Activated naive CD8-positive, alpha-beta T cell (primary cell): Measurements from ENCODE around the gene RHBDF1.

Experiments used
- H3K27ac Mint-ChIP-seq: one replicate; pipeline ENCODE4 v1.8.0; 2021; ENCODE audit warnings: mixed read lengths
- H3K27me3 Mint-ChIP-seq: one replicate; pipeline ENCODE4 v1.8.0; 2021; ENCODE audit warnings: mixed read lengths
- H3K36me3 Mint-ChIP-seq: one replicate; pipeline ENCODE4 v1.8.0; 2021; ENCODE audit warnings: mixed read lengths
- H3K4me1 Mint-ChIP-seq: one replicate; pipeline ENCODE4 v1.8.0; 2021; ENCODE audit warnings: low read depth, mixed read lengths
- H3K4me3 Mint-ChIP-seq: one replicate; pipeline ENCODE4 v1.8.0; 2021; ENCODE audit warnings: mild to moderate bottlenecking, mixed read lengths
- H3K9me3 Mint-ChIP-seq: one replicate; pipeline ENCODE4 v1.8.0; 2021; ENCODE audit warnings: low read depth, mixed read lengths

Gene RHBDF1

DNA sequence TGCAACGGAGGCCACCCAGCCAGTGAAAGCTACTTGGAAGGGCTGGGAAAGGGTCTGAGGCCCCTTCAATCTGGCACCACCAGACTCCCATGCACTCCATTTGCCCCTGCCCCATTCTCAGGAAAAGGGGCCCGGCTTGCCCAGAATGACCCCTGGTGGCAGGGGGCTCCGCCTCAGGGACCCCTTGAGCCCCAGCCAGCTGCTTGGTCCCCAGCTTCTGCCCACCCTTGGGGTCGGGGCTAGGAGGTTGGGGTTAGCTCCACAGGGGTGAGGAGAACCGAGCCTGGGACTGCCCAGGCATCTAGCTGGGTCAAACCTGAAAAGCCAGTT, 1.3 kb downstream of the RHBDF1 start:
- H3K9me3 Mint-ChIP-seq = no peaks in the 10 kb centered on the region
- no peaks in the 10 kb centered on the region for H3K36me3 Mint-ChIP-seq
- no peak overlapping the region for H3K27ac Mint-ChIP-seq
- peaks cover 5% of the 10 kb centered on the region for H3K4me1 Mint-ChIP-seq
- peaks cover 9% of the 10 kb centered on the region for H3K27me3 Mint-ChIP-seq
- H3K4me3 Mint-ChIP-seq = peak overlapping the region; percentile 67

DNA sequence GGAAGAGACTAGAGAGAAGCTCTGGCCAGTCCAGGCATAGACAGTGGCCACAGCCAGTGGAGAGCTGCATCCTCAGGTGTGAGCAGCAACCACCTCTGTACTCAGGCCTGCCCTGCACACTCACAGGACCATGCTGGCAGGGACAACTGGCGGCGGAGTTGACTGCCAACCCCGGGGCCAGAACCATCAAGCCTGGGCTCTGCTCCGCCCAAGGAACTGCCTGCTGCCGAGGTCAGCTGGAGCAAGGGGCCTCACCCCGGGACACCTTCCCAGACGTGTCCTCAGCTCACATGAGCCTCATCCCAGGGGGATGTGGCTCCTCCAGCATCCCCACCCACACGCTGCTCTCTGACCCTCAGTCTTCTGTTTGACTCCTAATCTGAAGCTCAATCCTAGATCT, 3.2 kb downstream of the RHBDF1 start:
- Mint-ChIP-seq H3K27me3 (peaks cover 7% of the 10 kb centered on the region), H3K4me3 (no peak overlapping the region), H3K9me3 (no peaks in the 10 kb centered on the region), H3K4me1 (peaks cover 6% of the 10 kb centered on the region), H3K27ac (no peak overlapping the region), H3K36me3 (no peaks in the 10 kb centered on the region)

DNA sequence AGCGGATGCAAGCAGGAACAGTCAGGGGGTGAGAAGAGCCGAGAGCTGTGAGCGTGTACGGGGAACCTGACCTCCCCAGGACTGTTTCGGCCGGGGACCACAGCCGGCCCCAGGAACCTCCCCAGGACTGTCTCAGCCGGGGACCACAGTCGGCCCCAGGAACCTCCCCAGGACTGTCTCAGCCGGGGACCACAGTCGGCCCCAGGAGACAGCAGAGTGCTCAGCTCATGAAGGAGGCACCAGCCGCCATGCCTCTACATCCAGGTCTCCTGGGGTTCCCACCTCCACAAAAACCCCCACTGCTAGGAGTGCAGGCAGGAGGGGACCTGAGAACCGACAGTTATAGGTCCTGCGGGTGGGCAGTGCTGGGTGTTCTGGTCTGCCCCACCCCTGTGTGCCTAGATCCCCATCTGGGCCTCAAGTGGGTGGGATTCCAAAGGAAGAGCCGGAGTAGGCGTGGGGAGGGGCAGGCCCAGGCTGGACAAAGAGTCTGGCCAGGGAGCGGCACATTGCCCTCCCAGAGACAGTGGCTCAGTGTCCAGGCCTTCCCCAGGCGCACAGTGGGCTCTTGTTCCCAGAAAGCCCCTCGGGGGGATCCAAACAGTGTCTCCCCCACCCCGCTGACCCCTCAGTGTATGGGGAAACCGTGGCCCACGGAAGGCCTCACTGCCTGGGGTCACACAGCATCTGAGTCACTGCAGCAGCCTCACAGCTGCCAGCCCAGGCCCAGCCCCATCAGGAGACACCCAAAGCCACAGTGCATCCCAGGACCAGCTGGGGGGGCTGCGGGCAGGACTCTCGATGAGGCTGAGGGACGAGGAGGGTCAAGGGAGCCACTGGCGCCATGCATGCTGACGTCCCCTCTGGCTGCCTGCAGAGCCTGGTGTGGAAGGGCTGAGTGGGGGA, 4.3 kb downstream of the RHBDF1 start:
- Mint-ChIP-seq H3K9me3 (no peaks in the 10 kb centered on the region), H3K27ac (no peak overlapping the region), H3K4me1 (peaks cover 6% of the 10 kb centered on the region), H3K27me3 (peaks cover 5% of the 10 kb centered on the region), H3K4me3 (no peak overlapping the region), H3K36me3 (no peaks in the 10 kb centered on the region)

DNA sequence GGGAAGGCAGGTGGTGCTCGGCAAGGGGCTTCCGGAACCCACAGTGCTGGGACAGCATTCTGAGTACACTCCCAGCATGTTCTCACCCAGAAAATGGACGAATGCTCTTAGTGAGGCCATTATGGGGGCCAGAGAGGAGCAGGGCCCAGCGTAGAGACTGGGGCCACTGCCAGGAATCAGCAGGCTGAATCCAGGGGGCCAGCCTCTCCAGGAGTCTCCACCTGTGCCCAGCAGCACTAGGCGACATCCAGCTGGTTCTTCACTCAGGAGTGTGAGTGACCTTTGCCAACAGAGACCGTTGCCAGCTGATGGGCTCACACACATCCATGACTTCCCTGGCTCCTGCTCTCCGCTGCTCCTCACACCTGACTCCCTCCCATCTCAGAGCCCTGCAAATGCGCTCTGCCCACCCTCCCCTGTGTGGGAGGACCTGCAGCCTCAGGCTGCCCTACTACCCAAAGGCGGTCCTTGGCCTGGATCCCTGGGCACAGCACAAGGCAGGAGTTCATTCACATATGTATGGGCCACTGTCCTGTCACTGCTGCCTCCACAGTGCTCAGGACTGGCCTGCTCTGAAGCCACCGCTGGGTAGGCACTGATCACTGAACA, 5.1 kb downstream of the RHBDF1 start:
- H3K36me3 Mint-ChIP-seq = no peaks in the 10 kb centered on the region
- no peak overlapping the region for H3K4me3 Mint-ChIP-seq
- H3K27me3 Mint-ChIP-seq = peaks cover 2% of the 10 kb centered on the region
- no peak overlapping the region for H3K27ac Mint-ChIP-seq
- no peaks in the 10 kb centered on the region for H3K9me3 Mint-ChIP-seq
- H3K4me1 Mint-ChIP-seq = peaks cover 3% of the 10 kb centered on the region

DNA sequence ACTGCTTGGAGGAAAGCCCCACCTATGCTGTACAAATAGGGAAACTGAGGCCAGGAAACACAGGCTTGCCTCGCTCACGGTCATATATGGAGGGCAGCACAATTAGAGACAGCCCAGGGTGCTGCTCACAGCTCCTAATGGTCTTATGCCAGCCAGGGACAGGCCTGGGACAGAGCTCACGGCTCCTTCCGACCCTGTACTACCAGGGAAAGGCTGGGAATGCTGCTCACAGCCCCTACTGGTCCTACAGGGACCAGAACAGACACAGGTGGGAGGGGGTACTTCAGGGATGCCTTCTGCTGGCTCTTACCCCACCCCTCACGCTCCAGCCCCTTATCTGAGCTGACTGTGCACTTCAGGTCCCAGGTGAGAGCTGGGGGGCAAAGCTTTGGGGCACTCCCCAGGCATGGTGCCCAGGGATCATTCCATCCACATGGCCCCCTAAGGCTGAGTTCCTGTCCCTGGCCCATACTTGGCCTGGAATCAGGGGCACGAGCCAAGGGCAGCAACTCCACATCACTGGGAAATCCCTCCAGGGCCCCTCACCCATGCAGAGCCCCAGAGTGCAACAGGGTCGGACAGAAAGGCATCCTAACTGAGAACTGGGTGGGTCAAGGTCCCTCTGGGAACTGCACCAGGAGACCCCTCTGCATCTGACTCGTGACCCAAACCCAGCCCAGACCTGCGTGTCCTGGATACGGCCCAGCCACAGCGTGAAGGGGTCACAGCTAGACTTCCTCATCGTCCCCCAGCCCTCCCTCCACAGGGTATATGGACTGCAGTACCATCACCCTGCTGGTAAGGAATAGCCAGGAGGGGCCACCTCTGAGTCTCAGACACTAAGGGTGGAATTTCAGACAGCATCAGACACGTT, 5.9 kb downstream of the RHBDF1 start:
- peaks cover 3% of the 10 kb centered on the region for H3K4me1 Mint-ChIP-seq
- peaks cover 2% of the 10 kb centered on the region for H3K27me3 Mint-ChIP-seq
- H3K27ac Mint-ChIP-seq = no peak overlapping the region
- H3K9me3 Mint-ChIP-seq = no peaks in the 10 kb centered on the region
- no peaks in the 10 kb centered on the region for H3K36me3 Mint-ChIP-seq
- no peak overlapping the region for H3K4me3 Mint-ChIP-seq

DNA sequence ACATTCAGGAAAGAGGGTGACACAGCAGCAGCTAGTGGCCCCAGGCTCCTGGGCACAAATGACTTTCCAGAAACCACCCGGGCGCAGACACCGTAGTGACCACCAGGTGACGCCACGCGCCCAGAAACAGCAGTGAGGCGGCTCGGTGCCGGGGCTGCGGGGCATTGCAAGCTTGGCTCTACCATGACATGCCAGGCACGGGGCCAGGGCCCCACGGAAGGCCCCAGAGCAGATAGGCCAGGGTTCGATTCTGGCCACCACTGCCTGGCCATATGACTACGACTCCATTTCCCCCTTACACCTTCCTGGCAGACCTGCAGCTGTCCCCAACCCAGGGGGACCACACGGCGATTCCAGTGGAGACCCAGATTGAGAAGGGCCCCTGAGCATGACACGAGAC, 6.7 kb downstream of the RHBDF1 start:
- Mint-ChIP-seq H3K4me1 (peaks cover 3% of the 10 kb centered on the region), H3K4me3 (no peak overlapping the region), H3K9me3 (no peaks in the 10 kb centered on the region), H3K36me3 (no peaks in the 10 kb centered on the region), H3K27me3 (no peaks in the 10 kb centered on the region), H3K27ac (no peak overlapping the region)

DNA sequence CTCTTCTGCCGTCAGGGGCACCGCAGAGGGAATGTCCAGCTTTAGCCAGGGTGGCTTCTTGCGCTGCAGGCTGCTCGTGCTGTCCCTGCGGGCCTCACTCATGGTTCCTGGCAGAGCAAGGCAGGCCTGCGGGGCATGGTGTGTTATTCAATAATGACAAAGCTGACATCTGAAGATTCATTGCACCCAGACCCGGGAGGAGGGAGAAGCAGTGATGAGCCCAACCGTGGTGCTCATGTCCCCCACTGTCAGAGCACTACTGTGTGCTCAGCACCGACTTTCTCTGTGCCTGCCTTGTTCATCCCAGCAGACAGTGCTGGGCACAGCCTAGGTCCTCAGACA, 7.5 kb downstream of the RHBDF1 start:
- no peaks in the 10 kb centered on the region for H3K9me3 Mint-ChIP-seq
- H3K4me1 Mint-ChIP-seq = peaks cover 3% of the 10 kb centered on the region
- H3K27ac Mint-ChIP-seq = no peak overlapping the region
- no peaks in the 10 kb centered on the region for H3K27me3 Mint-ChIP-seq
- no peak overlapping the region for H3K4me3 Mint-ChIP-seq
- no peaks in the 10 kb centered on the region for H3K36me3 Mint-ChIP-seq

DNA sequence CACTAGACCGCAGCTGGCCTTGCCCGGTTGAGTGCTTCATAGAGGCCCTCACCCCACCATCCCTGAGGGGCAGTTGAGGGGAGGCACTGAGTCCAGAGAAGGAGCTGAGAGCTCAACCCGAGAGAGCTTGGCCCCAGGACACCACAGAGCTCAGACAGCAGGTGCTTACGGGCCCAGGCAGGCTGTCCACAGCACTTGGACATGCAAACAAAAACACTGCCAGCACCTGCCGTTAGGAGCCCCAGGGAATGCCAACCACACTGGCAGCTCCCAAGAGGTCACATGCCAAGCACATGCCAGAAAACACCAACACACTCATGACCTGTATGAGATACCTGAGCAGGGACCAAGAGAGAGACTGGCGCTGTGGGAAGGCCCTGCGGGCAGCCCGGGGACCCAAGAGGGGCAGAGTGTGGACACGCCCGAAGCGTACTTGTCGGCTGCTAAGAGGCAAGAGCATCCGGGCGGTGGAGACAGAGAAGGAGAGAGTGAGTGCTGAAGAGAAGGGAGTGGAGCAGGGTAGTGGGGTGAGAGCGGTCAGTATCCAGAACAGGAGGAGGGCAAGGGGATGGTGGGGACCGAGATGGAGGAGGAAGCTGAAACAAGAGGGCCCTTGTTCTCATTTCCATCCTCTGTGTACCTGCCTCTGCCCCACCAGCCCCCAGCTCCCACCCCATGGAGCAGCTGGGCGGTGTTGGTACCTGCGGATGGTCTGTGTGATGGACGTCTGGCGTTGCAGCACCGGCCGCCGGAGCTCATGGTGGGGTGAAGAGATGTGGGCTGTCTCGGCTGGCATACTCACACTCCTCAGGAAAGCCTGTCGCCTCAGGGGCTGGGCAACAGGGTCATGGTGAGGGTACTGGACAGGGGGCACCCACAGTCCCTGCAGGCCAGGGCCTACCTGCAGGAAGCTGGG, 8.2 kb downstream of the RHBDF1 start:
- Mint-ChIP-seq H3K4me1 (peaks cover 3% of the 10 kb centered on the region), H3K4me3 (no peak overlapping the region), H3K9me3 (no peaks in the 10 kb centered on the region), H3K27me3 (no peaks in the 10 kb centered on the region), H3K27ac (no peak overlapping the region), H3K36me3 (no peaks in the 10 kb centered on the region)

DNA sequence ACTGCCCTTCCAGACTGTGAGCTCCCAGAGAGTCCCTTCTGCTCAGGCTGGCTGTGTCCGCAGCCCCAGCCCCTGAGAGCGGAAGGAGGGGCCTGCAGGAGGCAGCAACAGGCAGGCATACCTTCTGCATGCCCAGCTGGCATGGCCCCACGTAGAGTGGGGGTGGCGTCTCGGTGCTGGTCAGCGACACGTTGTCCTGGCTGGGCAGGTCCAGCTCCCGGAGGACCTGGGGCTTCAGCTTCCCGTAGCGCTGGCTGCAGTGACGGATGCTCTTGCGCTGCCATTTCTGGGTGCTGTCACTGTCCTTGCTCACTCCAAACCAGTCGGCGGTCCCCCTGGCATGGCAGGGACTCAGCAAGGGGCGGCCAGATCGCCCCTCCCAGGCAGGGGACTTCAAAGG, 9.0 kb downstream of the RHBDF1 start:
- H3K27ac Mint-ChIP-seq = no peak overlapping the region
- H3K9me3 Mint-ChIP-seq = no peaks in the 10 kb centered on the region
- H3K36me3 Mint-ChIP-seq = no peaks in the 10 kb centered on the region
- no peak overlapping the region for H3K4me3 Mint-ChIP-seq
- no peaks in the 10 kb centered on the region for H3K27me3 Mint-ChIP-seq
- peaks cover 3% of the 10 kb centered on the region for H3K4me1 Mint-ChIP-seq

DNA sequence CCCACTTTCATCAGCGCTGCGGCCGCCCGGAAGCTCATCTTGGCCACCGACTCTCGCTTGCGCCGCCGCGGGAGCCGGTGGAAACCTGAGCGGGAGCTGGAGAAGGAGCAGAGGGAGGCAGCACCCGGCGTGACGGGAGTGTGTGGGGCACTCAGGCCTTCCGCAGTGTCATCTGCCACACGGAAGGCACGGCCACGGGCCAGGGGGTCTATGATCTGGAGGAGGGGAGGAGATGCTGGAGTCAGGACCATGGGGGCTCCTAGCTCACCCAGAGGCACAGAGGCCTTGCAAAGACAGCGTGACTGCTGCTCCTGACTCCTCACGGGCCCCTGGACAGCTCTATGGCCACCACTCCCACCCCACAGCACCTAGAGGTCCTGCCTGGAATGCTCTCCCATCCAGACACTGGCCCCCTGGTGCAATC, 9.5 kb downstream of the RHBDF1 start:
- H3K27me3 Mint-ChIP-seq = no peaks in the 10 kb centered on the region
- no peak overlapping the region for H3K27ac Mint-ChIP-seq
- no peaks in the 10 kb centered on the region for H3K36me3 Mint-ChIP-seq
- peaks cover 3% of the 10 kb centered on the region for H3K4me1 Mint-ChIP-seq
- no peaks in the 10 kb centered on the region for H3K9me3 Mint-ChIP-seq
- no peak overlapping the region for H3K4me3 Mint-ChIP-seq

DNA sequence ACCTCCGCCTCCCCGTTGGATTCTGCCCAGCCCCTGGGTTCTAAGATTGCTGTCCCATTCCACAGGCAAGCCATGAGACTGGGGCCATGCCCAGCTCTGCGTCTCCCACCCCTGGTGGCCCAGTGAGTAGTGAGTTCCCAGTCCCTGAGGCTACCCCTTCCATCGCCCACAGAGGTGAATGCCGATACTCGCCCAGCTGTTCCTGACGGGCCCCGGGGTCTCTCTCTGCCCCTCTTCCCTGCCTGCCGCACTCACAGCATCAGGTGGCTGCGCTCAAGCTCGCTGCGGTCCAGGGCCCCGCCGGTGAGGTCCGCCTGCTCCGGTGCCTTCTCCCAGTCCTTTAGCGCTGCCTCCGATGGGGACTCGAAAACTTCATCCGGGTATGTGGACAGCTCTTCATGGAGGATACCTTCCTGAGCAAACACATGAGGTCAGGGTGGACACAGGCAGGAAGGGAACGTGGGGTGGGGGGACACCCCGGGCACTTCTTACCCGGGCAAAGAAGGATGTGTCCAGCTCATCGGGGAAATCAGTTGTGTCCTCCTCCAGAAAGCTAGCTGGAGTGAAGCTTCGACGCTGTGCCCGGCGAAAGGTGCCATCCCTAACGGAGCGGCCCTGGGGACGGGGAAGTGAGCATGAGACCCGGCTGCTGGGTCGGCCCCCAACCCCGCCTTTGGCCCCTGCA, 10.0 kb downstream of the RHBDF1 start:
- Mint-ChIP-seq H3K4me3 (no peak overlapping the region), H3K4me1 (peaks cover 3% of the 10 kb centered on the region), H3K27ac (no peak overlapping the region), H3K9me3 (no peaks in the 10 kb centered on the region), H3K27me3 (no peaks in the 10 kb centered on the region), H3K36me3 (peaks cover under 1% of the 10 kb centered on the region)

DNA sequence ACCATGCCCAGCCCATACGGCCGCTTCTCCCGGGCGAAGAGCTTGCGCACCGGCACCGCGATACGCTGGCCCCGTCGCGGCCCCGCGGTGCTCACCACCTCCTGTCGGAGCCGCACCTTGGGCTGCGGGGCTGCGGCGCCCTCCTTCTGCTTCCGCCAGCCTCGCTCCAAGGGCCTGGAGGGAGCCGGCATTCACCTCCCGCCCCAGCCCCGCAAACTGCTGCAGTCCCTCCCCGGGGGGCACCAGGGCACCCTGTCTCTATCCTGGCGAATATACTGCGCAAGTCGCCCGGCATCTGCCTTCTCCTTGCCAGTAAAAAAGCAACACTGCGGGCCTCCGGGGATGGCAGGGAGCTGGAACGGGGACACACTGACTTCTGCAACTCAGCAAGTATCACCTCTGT, 10.6 kb downstream of the RHBDF1 start:
- Mint-ChIP-seq H3K4me1 (peaks cover 3% of the 10 kb centered on the region), H3K27me3 (no peaks in the 10 kb centered on the region), H3K36me3 (peaks cover 2% of the 10 kb centered on the region), H3K9me3 (no peaks in the 10 kb centered on the region), H3K4me3 (no peak overlapping the region), H3K27ac (no peak overlapping the region)

DNA sequence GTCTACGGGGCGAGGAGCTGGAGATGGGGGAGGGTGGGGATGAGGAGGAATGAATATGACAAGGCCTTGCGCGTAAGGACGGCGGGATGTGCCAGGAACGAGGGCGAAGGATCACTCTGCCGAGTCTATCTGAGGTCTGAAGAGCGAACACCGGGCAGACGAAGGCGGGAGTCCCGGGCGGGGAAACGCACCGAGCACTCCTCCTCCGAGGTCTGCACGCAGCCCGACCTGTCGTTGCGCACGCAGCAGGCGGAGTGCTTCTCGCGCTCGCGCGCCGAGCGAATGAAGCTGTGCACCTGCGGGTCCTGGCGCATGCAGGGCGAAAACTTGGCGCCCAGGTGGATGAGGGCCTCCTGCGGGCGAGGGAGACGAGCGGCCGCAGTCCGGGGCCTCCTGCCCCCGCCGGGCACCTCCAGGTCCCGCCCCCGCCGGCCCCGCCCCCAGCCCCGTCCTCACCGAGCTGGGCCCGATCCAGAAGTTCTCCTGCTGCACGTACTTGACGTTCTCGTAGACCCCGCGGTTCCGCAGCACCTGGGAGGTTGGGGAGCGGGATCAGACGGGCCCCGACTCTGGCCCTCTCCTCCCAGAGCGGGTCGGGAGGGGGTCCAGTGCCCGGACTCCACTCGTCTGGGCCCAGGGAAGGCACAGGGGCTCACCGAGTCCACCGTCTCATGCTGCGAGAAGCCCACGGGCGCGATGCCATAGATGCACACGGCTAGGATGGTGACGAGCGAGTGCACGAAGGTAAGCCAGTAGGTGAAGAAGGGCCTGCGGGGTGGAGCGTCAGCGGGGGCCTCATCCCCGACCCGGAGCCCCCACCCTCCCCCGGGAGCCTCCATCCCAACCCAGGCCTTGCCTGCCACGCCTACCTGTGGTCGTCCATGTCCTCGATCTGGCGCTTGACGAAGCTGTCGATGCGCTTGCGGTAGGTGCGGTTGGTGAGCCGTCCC, 11.2 kb downstream of the RHBDF1 start:
- H3K9me3 Mint-ChIP-seq = no peaks in the 10 kb centered on the region
- H3K27ac Mint-ChIP-seq = no peak overlapping the region
- no peak overlapping the region for H3K4me3 Mint-ChIP-seq
- peaks cover 3% of the 10 kb centered on the region for H3K4me1 Mint-ChIP-seq
- H3K36me3 Mint-ChIP-seq = peaks cover 2% of the 10 kb centered on the region
- no peaks in the 10 kb centered on the region for H3K27me3 Mint-ChIP-seq
